H1 (cell line): ENCODE measurements around the gene LIX1L. TPM values are rescaled to one million over a fixed set of nuclear protein-coding genes. Genes with fewer than 3 reads are reported as not detected.

Experiments used
- CTCF ChIA-PET: fragments of 300-600 bp; sonication (Branson Sonifier 250); formaldehyde crosslinking; loops from one replicate; lab custom pipeline; 2021; ENCODE audit not compliant: partially characterized antibody; lab: Charles Lee
- POLR2A ChIA-PET: fragments of 300-600 bp; sonication (Branson Sonifier 250); formaldehyde crosslinking; loops from one replicate; lab custom pipeline; 2021; ENCODE audit warnings: inconsistent platforms; ENCODE audit not compliant: partially characterized antibody; lab: Charles Lee
- DNase-seq, 2 experiments: peaks; one replicate each; pipeline versions ENCODE4 v3.0.0 to v3.0.0-alpha.2; 2010 to 2022; ENCODE audit warnings: low spot score in 2 of 2, low read depth in 1 of 2, mixed read lengths in 1 of 2
- FAIRE-seq: peaks from 2 replicates; lab custom pipeline; 2011; peaks lifted over from hg19 to GRCh38; lab: Jason Lieb, UNC
- H2AFZ ChIP-seq: 2 replicates; pipeline ENCODE4 v1.8.1; 2012; ENCODE audit warnings: low read length, inconsistent platforms
- H2AK5ac ChIP-seq: 2 replicates; pipeline ENCODE4 v1.6.1; 2013; ENCODE audit warnings: low read depth, low read length
- H2BK120ac ChIP-seq: replicated peaks from 2 replicates; pipeline ENCODE3; 2013; ENCODE audit warnings: low read depth, low read length, inconsistent platforms
- H2BK12ac ChIP-seq: 2 replicates; pipeline ENCODE4 v1.6.1; 2013; ENCODE audit warnings: low read depth, low read length
- H2BK15ac ChIP-seq: 2 replicates; pipeline ENCODE4 v1.6.1; 2013; ENCODE audit warnings: low read length
- H2BK20ac ChIP-seq: 2 replicates; pipeline ENCODE4 v1.6.1; 2013; ENCODE audit warnings: low read length
- H2BK5ac ChIP-seq: 2 replicates; pipeline ENCODE4 v1.6.1; 2013; ENCODE audit warnings: low read depth, low read length
- H3K14ac ChIP-seq: 2 replicates; pipeline ENCODE4 v1.6.1; 2013; ENCODE audit warnings: inconsistent platforms; ENCODE audit not compliant: insufficient read length
- H3K18ac ChIP-seq: 2 replicates; pipeline ENCODE4 v1.6.1; 2013; ENCODE audit warnings: low read length; ENCODE audit errors: extremely low read depth
- H3K23ac ChIP-seq: 2 replicates; pipeline ENCODE4 v1.6.1; 2013; ENCODE audit warnings: inconsistent platforms; ENCODE audit not compliant: insufficient read length
- H3K23me2 ChIP-seq: 2 replicates; pipeline ENCODE4 v1.6.1; 2013; ENCODE audit warnings: low read depth, low read length
- H3K27ac ChIP-seq: 2 replicates; pipeline ENCODE4 v1.6.1; 2011; ENCODE audit warnings: low read depth, low read length, inconsistent platforms
- H3K27me3 ChIP-seq, 4 experiments: replicated peaks in 1 of 4; 1 replicate in 1 of 4; 2 replicates in 3 of 4; pipeline versions ENCODE4 v1.6.1 to v1.8.1; 2011 to 2013; ENCODE audit warnings: low read length in 3 of 4, mild to moderate bottlenecking in 3 of 4, inconsistent platforms in 2 of 4, mixed read lengths in 2 of 4, moderate library complexity in 1 of 4; ENCODE audit not compliant: control insufficient read depth in 3 of 4, insufficient read depth in 3 of 4; ENCODE audit errors: extremely low read depth in 1 of 4
- H3K36me3 ChIP-seq, 4 experiments: 2 replicates each; pipeline versions ENCODE4 v1.6.1 to v1.8.1; 2011 to 2013; ENCODE audit warnings: mild to moderate bottlenecking in 4 of 4, low read length in 3 of 4, moderate library complexity in 2 of 4, control low read depth in 1 of 4, inconsistent platforms in 1 of 4; ENCODE audit not compliant: insufficient read depth in 4 of 4, control insufficient read depth in 2 of 4
- H3K4ac ChIP-seq: replicated peaks from 2 replicates; pipeline ENCODE3; 2013; ENCODE audit warnings: low read length, low read depth, mixed read lengths, inconsistent platforms; ENCODE audit not compliant: insufficient read length
- H3K4me1 ChIP-seq, 4 experiments: replicated peaks in 1 of 4; 1 replicate in 1 of 4; 2 replicates in 3 of 4; pipeline versions ENCODE4 v1.6.1 to v1.8.1; 2011 to 2013; ENCODE audit warnings: low read length in 3 of 4, inconsistent platforms in 2 of 4, mixed read lengths in 1 of 4; ENCODE audit not compliant: insufficient read depth in 4 of 4, control insufficient read depth in 3 of 4
- H3K4me2 ChIP-seq, 2 experiments: 2 replicates each; pipeline versions ENCODE4 v1.6.1 to v1.8.1; 2011 to 2013; ENCODE audit warnings: low read depth in 2 of 2, low read length in 2 of 2, control low read depth in 1 of 2, inconsistent platforms in 1 of 2, mild to moderate bottlenecking in 1 of 2; ENCODE audit not compliant: insufficient read depth in 1 of 2
- H3K4me3 ChIP-seq, 4 experiments: fragments of 200-600, 300-600 bp in 1 of 4; sonication (generic), shearing (Covaris generic), sonication (Bioruptor Twin) in 1 of 4; 2 replicates each; pipeline versions ENCODE4 v1.5.1 to v1.8.1; 2011 to 2016; ENCODE audit warnings: low read length in 4 of 4, low read depth in 3 of 4, control low read depth in 2 of 4, inconsistent platforms in 2 of 4, mild to moderate bottlenecking in 2 of 4, mixed read lengths in 1 of 4, moderate library complexity in 1 of 4; ENCODE audit not compliant: insufficient read depth in 2 of 4; ENCODE audit errors: extremely low read depth in 1 of 4
- H3K56ac ChIP-seq: replicated peaks from 2 replicates; pipeline ENCODE3; 2013; ENCODE audit warnings: low read depth, mild to moderate bottlenecking, mixed read lengths, low read length, inconsistent platforms; ENCODE audit not compliant: insufficient read length
- H3K79me1 ChIP-seq: 2 replicates; pipeline ENCODE4 v1.6.1; 2013; ENCODE audit warnings: low read depth, low read length, control low read depth
- H3K79me2 ChIP-seq, 2 experiments: 2 replicates each; pipeline versions ENCODE4 v1.6.1 to v1.8.1; 2012 to 2013; ENCODE audit warnings: low read length in 2 of 2, mild to moderate bottlenecking in 2 of 2, inconsistent platforms in 1 of 2; ENCODE audit not compliant: insufficient read depth in 2 of 2, control insufficient read depth in 1 of 2
- H3K9ac ChIP-seq, 4 experiments: replicated peaks in 1 of 4; 1 replicate in 1 of 4; 2 replicates in 3 of 4; pipeline versions ENCODE4 v1.6.1 to v1.8.1; 2011 to 2013; ENCODE audit warnings: low read depth in 3 of 4, low read length in 3 of 4, control low read depth in 2 of 4, mild to moderate bottlenecking in 2 of 4, moderate library complexity in 2 of 4, inconsistent platforms in 1 of 4; ENCODE audit errors: extremely low read depth in 1 of 4
- H3K9me3 ChIP-seq, 2 experiments: 2 replicates each; pipeline versions ENCODE4 v1.6.1 to v1.8.1; 2012 to 2013; ENCODE audit warnings: mild to moderate bottlenecking in 2 of 2, moderate library complexity in 2 of 2, control low read depth in 1 of 2, inconsistent platforms in 1 of 2, low read depth in 1 of 2, low read length in 1 of 2, mixed read lengths in 1 of 2; ENCODE audit not compliant: insufficient read depth in 2 of 2
- H4K20me1 ChIP-seq, 2 experiments: replicated peaks in 1 of 2; 2 replicates each; pipeline versions ENCODE3 to v1.8.1; 2011 to 2013; ENCODE audit warnings: inconsistent platforms in 2 of 2, low read length in 2 of 2, mild to moderate bottlenecking in 1 of 2; ENCODE audit not compliant: insufficient read depth in 2 of 2, control insufficient read depth in 1 of 2
- H4K5ac ChIP-seq: 2 replicates; pipeline ENCODE4 v1.6.1; 2013; ENCODE audit warnings: low read length, low read depth, mixed read lengths, inconsistent platforms; ENCODE audit not compliant: insufficient read length
- H4K8ac ChIP-seq: 2 replicates; pipeline ENCODE4 v1.8.0; 2013; ENCODE audit warnings: mild to moderate bottlenecking, moderate library complexity, low read length, inconsistent platforms; ENCODE audit not compliant: insufficient read depth; ENCODE audit errors: extremely low read depth
- H4K91ac ChIP-seq: replicated peaks from 2 replicates; pipeline ENCODE3; 2013; ENCODE audit warnings: low read length, mixed read lengths, inconsistent platforms; ENCODE audit not compliant: insufficient read length
- ATF3 ChIP-seq: IDR thresholded peaks from 2 replicates; pipeline ENCODE4 v1.6.1; 2011; ENCODE audit warnings: low read depth, mild to moderate bottlenecking, low read length; ENCODE audit not compliant: insufficient read depth
- EP300 ChIP-seq, 2 experiments: IDR thresholded peaks; 1 replicate in 1 of 2; 2 replicates in 1 of 2; pipeline ENCODE4 v1.6.1; 2011 to 2012; ENCODE audit warnings: low read depth in 2 of 2, low read length in 2 of 2, mild to moderate bottlenecking in 2 of 2, borderline replicate concordance in 1 of 2, inconsistent platforms in 1 of 2, moderate library complexity in 1 of 2
- HDAC2 ChIP-seq, 2 experiments: fragments of 300-600 bp in 1 of 2; sonication (generic) in 1 of 2; IDR thresholded peaks; 2 replicates each; pipeline ENCODE4 v1.6.1; 2011 to 2012; ENCODE audit warnings: low read depth in 2 of 2, low read length in 2 of 2, mild to moderate bottlenecking in 2 of 2, moderate library complexity in 2 of 2, borderline replicate concordance in 1 of 2, inconsistent platforms in 1 of 2
- JUND ChIP-seq: IDR thresholded peaks from 2 replicates; pipeline ENCODE4 v1.6.1; 2011; ENCODE audit warnings: mild to moderate bottlenecking, improper control_type of control experiment, low read length
- KDM4A ChIP-seq: IDR thresholded peaks from one replicate; pipeline ENCODE4 v1.7.1; 2012; ENCODE audit warnings: low read depth, mild to moderate bottlenecking, moderate library complexity, low read length, inconsistent platforms; ENCODE audit not compliant: severe bottlenecking
- SIRT6 ChIP-seq: IDR thresholded peaks from one replicate; pipeline ENCODE4 v1.7.1; 2012; ENCODE audit warnings: low read length, inconsistent platforms
- SUZ12 ChIP-seq: fragments of 200-600 bp; sonication (generic); IDR thresholded peaks from 2 replicates; pipeline ENCODE4 v1.6.1; 2012; ENCODE audit warnings: mild to moderate bottlenecking, inconsistent platforms, low read length, moderate library complexity, mixed read lengths
- TBP ChIP-seq: IDR thresholded peaks from 2 replicates; pipeline ENCODE4 v1.6.1; 2011; ENCODE audit warnings: low read depth, low read length, improper control_type of control experiment
- TEAD4 ChIP-seq: IDR thresholded peaks from 2 replicates; pipeline ENCODE4 v1.6.1; 2012; ENCODE audit warnings: low read depth, low read length, inconsistent platforms, mixed read lengths
- ZNF274 ChIP-seq: IDR thresholded peaks from 2 replicates; pipeline ENCODE4 v1.7.0; 2012; ENCODE audit warnings: low read length, borderline replicate concordance; ENCODE audit errors: extremely low read depth
- WGBS, 2 experiments: shearing (Covaris generic) in 1 of 2; methylation state at CpG; one replicate each; pipeline versions ENCODE4 v1.1.6 to v1.1.7; 2013 to 2015; ENCODE audit warnings: low lambda C conversion rate in 2 of 2, mixed read lengths in 2 of 2, inconsistent platforms in 1 of 2, low coverage in 1 of 2, missing lambda C conversion rate in 1 of 2; ENCODE audit not compliant: insufficient replicate concordance in 2 of 2, insufficient coverage in 1 of 2, insufficient read length in 1 of 2; ENCODE audit errors: extremely low coverage in 1 of 2, missing lambda C conversion rate in 1 of 2; 5-methylcytosine and 5-hydroxymethylcytosine counted together
- polyA plus RNA-seq, 7 experiments: library from polyadenylated mRNA; depleted of rRNA in 3 of 7; stranded (reverse) in 5 of 7; unstranded in 2 of 7; fragments of >200 nt in 5 of 7; fragments of 200-250 nt in 2 of 7; gene quantifications; 1 replicate in 5 of 7; 2 replicates in 1 of 7; 4 replicates in 1 of 7; pipeline versions ENCODE4 v1.2.1 to v1.2.3, GENCODE V29; 2011 to 2013; ENCODE audit warnings: missing spikeins in 2 of 7, mixed read lengths in 2 of 7
- total RNA-seq: library from RNA; stranded (reverse); fragmentation: NEBNext Ultra II Directional; extraction: Animal tissue kit (Norgen Biotek cat#: 25700); gene quantifications from 2 replicates; pipeline ENCODE4 v1.2.1, GENCODE V29; 2021

LIX1L gene
- total and polyA plus RNA-seq, 2 of the 8 experiments (the other 6 are each of a cell fraction or from before 2014, with no cell fraction given): 2.9 to 3.7 TPM

DNA sequence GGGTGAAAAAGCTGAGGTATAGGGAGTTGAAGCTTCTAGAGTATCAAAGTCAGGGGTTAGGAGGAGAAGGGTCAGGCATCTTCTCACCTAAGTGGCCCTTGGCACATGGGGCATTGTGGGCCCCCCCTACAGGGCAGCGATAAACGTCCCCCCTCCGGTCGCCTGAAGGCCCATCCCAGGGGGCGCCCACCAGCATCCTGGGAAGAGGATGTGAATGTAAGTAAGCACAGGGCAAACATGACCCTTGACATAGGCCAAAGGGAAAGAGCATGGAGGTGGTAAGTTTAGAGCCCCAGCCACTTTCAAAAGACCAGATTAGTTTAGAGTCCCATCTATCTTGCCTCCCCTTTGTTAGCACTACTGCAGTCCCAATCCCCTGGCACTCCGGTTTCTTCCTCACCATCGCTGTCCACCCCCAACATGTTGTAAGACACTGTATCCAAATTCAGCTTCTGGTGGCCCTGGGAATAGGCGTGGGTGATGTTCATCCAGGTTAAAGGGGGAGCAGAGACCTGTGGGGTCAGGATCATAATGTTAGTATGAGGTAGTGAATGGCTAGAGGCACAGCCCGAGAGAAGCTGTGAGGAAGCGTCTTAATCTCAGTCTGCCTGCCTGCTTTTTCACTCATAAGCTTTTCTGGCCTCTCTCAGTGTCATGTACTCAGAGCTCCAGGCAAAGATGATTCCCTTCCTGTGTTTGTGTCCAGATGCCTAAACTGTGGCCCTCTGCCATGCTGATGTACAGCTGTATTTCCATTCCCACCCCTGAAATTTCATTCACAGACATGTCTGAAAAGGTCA is 50.7 kb downstream of the LIX1L start:
- Histone ChIP-seq H3K18ac (no peak overlapping the region), H2BK12ac (no peak overlapping the region), H2BK20ac (no peak overlapping the region), H3K36me3 (peaks cover 0 to 7% (median 0%) of the 10 kb centered on the region in 4 experiments; a peak in 1 of 8 replicates), H2AFZ (no peak overlapping the region), H3K27me3 (no peaks in the 10 kb centered on the region), H4K5ac (no peak overlapping the region), H3K79me1 (no peaks in the 10 kb centered on the region), H3K4me2 (no peak overlapping the region), H2AK5ac (no peak overlapping the region), H3K4ac (no peak overlapping the region), H3K9me3 (no peaks in the 10 kb centered on the region), H3K4me3 (no peak overlapping the region), H3K23me2 (peaks cover 2% of the 10 kb centered on the region), H3K14ac (no peak overlapping the region), H3K27ac (no peak overlapping the region), H3K56ac (no peak overlapping the region), H2BK120ac (no peak overlapping the region), H4K91ac (no peak overlapping the region), H2BK15ac (no peak overlapping the region), H4K8ac (no peak overlapping the region), H4K20me1 (no peaks in the 10 kb centered on the region), H3K23ac (no peak overlapping the region), H3K79me2 (no peaks in the 10 kb centered on the region), H3K4me1 (peaks cover 0 to 3% (median 0%) of the 10 kb centered on the region in 4 experiments; a peak in 2 of 7 replicates), H2BK5ac (no peak overlapping the region), H3K9ac (no peak overlapping the region)
- no peak for DNase-seq
- POLR2A ChIA-PET: interaction anchor here (0.9 to 1.2 kb wide), 2 partner anchors 49 to 145 kb away, joined by 3 read pairs; partner anchors contain the start of gene PIAS3
- TF ChIP-seq HDAC2 (IDR thresholded peaks at IDR 0.05; ENCODE audit: borderline replicate concordance in 1 of 2, low read depth in 2 of 2, low read length in 2 of 2) (no peak), ATF3 (no peak), SIRT6 (no peak), EP300 (IDR thresholded peaks at IDR 0.05; ENCODE audit: borderline replicate concordance in 1 of 2, low read depth in 2 of 2, low read length in 2 of 2) (no peak), TBP (no peak), JUND (no peak), SUZ12 (no peak), KDM4A (no peak), ZNF274 (no peak), TEAD4 (no peak)
- no peak for FAIRE-seq
- CTCF ChIA-PET: interaction anchor here (0.7 to 15.9 kb wide), 12 partner anchors 8 to 99 kb away, joined by 3 to 146 read pairs (median 4); partner anchors contain the start of genes ANKRD35, NUDT17, PEX11B and PIAS3
- 74% methylated on average over 10 of the region's 10 CpGs; no CpG with 5 or more reads in 1 of the 2 experiments for WGBS, 2 experiments
